HepG2 (cell line): ENCODE measurements around the gene TPSB2. TPM values are rescaled to one million over a fixed set of nuclear protein-coding genes. Genes with fewer than 3 reads are reported as not detected.

ENCODE experiments used
- ATAC-seq: fragments of 200-7000 bp; cut with Tn5 transposase; 3 replicates; pipeline ENCODE4 v1.9.1; 2020; ENCODE audit warnings: mild to moderate bottlenecking, moderate library complexity
- BruUV-seq: library from RNA; stranded (reverse); fragments of 400-500 nt; replicated peaks from 2 replicates; lab custom pipeline; 2021; lab: Mats Ljungman, UMichigan
- CTCF ChIA-PET: fragments of 300-600 bp; formaldehyde crosslinking; extraction: SDS; loops from one replicate; lab custom pipeline; 2021; ENCODE audit warnings: low total read pairs, inconsistent platforms, low intra/inter-chr PET ratio; lab: Yijun Ruan, JAX
- POLR2A ChIA-PET: fragments of 350-600 bp; sonication (Branson Sonifier 250); formaldehyde crosslinking; loops from one replicate; lab custom pipeline; 2020; ENCODE audit warnings: antibody characterized with exemption, inconsistent platforms; lab: Yijun Ruan, JAX
- DNase-seq: peaks from one replicate; pipeline ENCODE4 v3.0.0-alpha.2; 2015; ENCODE audit warnings: low spot score
- FAIRE-seq: peaks from 3 replicates; lab custom pipeline; 2011; peaks lifted over from hg19 to GRCh38; lab: Jason Lieb, UNC
- H2AFZ ChIP-seq: one replicate; pipeline ENCODE4 v1.6.1; 2011; ENCODE audit warnings: low read length, inconsistent platforms
- H3K27ac ChIP-seq: fragments of 300-600 bp; 3 replicates; pipeline ENCODE4 v1.8.0; 2011; ENCODE audit warnings: mixed run types, mild to moderate bottlenecking, mixed read lengths, low read length, inconsistent platforms; ENCODE audit not compliant: insufficient read depth; ENCODE audit errors: extremely low read length
- H3K27me3 ChIP-seq, 2 experiments: fragments of 200-600 bp in 1 of 2; 2 replicates in 1 of 2; 3 replicates in 1 of 2; pipeline versions ENCODE4 v1.6.0 to v1.8.0; 2011; ENCODE audit warnings: low read length in 2 of 2, mild to moderate bottlenecking in 2 of 2, moderate library complexity in 2 of 2, inconsistent platforms in 1 of 2; ENCODE audit not compliant: insufficient read depth in 2 of 2, control insufficient read depth in 1 of 2
- H3K36me3 ChIP-seq, 2 experiments: fragments of 200-600 bp in 1 of 2; replicated peaks in 1 of 2; 2 replicates in 1 of 2; 3 replicates in 1 of 2; pipeline versions ENCODE4 v1.5.1 to v1.8.0; 2011; ENCODE audit warnings: low read length in 2 of 2, inconsistent platforms in 1 of 2; ENCODE audit not compliant: insufficient read depth in 2 of 2, control insufficient read depth in 1 of 2
- H3K4me1 ChIP-seq: 2 replicates; pipeline ENCODE4 v1.5.1; 2012; ENCODE audit warnings: low read length, inconsistent platforms; ENCODE audit not compliant: insufficient read depth
- H3K4me2 ChIP-seq: 2 replicates; pipeline ENCODE4 v1.6.0; 2011; ENCODE audit warnings: low read depth, low read length, inconsistent platforms
- H3K4me3 ChIP-seq, 3 experiments: fragments of 200-600 bp in 1 of 3; sonication (generic), shearing (Covaris generic) in 1 of 3; replicated peaks in 1 of 3; 2 replicates each; pipeline ENCODE4 v1.5.1; 2011 to 2016; ENCODE audit warnings: low read length in 3 of 3, inconsistent platforms in 2 of 3, low read depth in 2 of 3, mild to moderate bottlenecking in 2 of 3, control low read depth in 1 of 3, mixed read lengths in 1 of 3; ENCODE audit not compliant: insufficient read depth in 1 of 3
- H3K79me2 ChIP-seq: one replicate; pipeline ENCODE4 v1.6.1; 2011; ENCODE audit warnings: low read length, inconsistent platforms; ENCODE audit not compliant: insufficient read depth
- H3K9ac ChIP-seq: 2 replicates; pipeline ENCODE4 v1.6.0; 2011; ENCODE audit warnings: mild to moderate bottlenecking, low read depth, low read length, inconsistent platforms; ENCODE audit not compliant: insufficient read depth
- H3K9me3 ChIP-seq: 2 replicates; pipeline ENCODE4 v1.5.1; 2012; ENCODE audit warnings: mild to moderate bottlenecking, low read length
- H4K20me1 ChIP-seq: 2 replicates; pipeline ENCODE4 v1.6.0; 2011; ENCODE audit warnings: inconsistent platforms, mild to moderate bottlenecking, low read length, moderate library complexity; ENCODE audit not compliant: insufficient read depth
- ZFP36L1 ChIP-seq: sonication (generic); formaldehyde crosslinking; IDR thresholded peaks from 2 replicates; pipeline ENCODE4 v1.8.0; 2022; ENCODE audit warnings: mild to moderate bottlenecking, missing genetic modification reagents, moderate library complexity
- WGBS: methylation state at CpG from one replicate; pipeline ENCODE4 v1.1.6; 2017; ENCODE audit warnings: low lambda C conversion rate; 5-methylcytosine and 5-hydroxymethylcytosine counted together
- in situ Hi-C: cut with HindIII; loops from 2 replicates; pipeline ENCODE4 v1.10.0; 2017; ENCODE audit warnings: low pct_unique_long_range_greater_than_20kb; ENCODE audit not compliant: extremely low pct_ligation_motif_present
- intact Hi-C: fragments of 100-400 bp; cut with micrococcal nuclease; formaldehyde crosslinking; loops from one replicate; pipeline ENCODE4 v1.10.0; 2022; ENCODE audit not compliant: unreplicated experiment
- polyA plus RNA-seq, 8 experiments: library from polyadenylated mRNA; depleted of rRNA in 3 of 8; stranded (reverse) in 7 of 8; unstranded in 1 of 8; fragments of >200 nt; fragmentation: Illumina TruSeq in 4 of 8; extraction: Trizol in 4 of 8; gene quantifications; 2 replicates each; pipeline versions ENCODE4 v1.2.1 to v1.2.3, GENCODE V29; 2011 to 2016; ENCODE audit warnings: low read depth in 4 of 8, missing spikeins in 1 of 8, mixed read lengths in 1 of 8; ENCODE audit not compliant: insufficient read depth in 1 of 8
- total RNA-seq, 5 experiments: library from RNA; depleted of rRNA; stranded (reverse); fragments of >200 nt; fragmentation: Illumina TruSeq; extraction: Trizol; gene quantifications; 2 replicates each; pipeline ENCODE4 v1.2.3, GENCODE V29; 2016; ENCODE audit warnings: low read depth in 1 of 5
- TF ChIP-seq, protein P1 (sequence below): sonication (generic); formaldehyde crosslinking; IDR thresholded peaks from 2 replicates; pipeline ENCODE4 v1.4.0; 2020; ENCODE audit warnings: missing genetic modification reagents

Gene TPSB2
- total and polyA plus RNA-seq, 2 of the 13 experiments (the other 11 are each of a cell fraction or from before 2014, with no cell fraction given), result not detected

DNA sequence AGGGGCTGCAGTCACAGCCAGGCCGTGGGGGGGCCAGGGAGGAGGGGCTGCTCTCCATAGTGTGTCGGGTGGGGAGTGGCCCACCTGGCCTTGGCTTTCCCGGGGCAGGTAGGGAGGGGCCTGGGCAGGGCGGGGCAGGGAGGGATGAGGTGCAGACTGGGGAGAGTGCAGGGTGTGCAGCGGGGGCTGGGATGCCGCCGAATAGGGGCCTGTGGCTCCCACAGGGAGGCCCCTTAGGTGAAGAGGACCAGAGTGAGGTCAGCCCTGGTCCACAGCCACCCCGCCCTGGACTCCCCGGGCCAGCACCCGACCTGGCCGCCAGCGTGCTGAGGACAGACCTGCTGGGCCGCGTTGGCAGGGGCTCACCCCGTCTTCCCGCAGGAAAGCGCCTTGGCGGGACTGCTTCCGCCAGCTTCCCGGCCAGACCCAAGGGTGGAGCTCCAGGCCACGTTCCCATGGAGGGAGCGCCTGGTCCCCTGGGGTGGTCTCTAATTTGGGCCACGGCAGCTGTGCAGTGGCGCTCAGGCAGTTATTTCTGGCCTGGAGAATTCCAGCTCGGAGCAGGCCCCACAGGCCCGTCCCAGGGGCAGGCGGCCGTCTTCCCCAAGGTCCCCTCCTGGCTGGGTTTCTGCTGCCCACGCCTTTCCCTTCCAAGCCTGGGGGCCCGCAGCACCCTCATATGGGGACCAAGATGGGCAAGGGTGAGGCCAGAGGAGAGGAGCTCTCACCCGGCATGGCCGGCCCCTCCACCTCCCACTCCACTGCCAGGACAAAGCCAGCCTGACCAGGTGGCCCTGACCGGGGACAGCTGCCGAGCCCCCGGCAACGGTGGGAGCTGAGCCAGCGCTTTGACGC lies 49.2 kb downstream of the TPSB2 start:
- ChIA-PET CTCF (interaction anchor here (1.4 kb wide), 1 partner anchor 75 kb away, joined by 4 read pairs; no protein-coding TSS in a partner anchor), POLR2A (interaction anchor here (0.6 to 0.8 kb wide), 2 partner anchors 68 to 1917 kb away, joined by 3 to 4 read pairs; no protein-coding TSS in a partner anchor)
- DNase-seq (no peak), FAIRE-seq (no peak), ATAC-seq (no peak)
- no peak overlapping the region for H3K9ac ChIP-seq
- H3K27me3 ChIP-seq, result peaks cover 0 to 49% of the 10 kb centered on the region in 2 experiments
- 61% methylated on average over 11 of the region's 38 CpGs for WGBS
- peaks cover 4% of the 10 kb centered on the region; the same call in 1 of the 2 replicates for H4K20me1 ChIP-seq
- H3K9me3 ChIP-seq, result no peaks in the 10 kb centered on the region
- intact Hi-C loops (no loop called here), in situ Hi-C loops (no loop called here)
- no peak overlapping the region for H3K4me3 ChIP-seq
- H3K4me2 ChIP-seq, result no peak overlapping the region
- no peak overlapping the region for H3K27ac ChIP-seq
- no peak for TF ChIP-seq ZFP36L1 (CRISPR knock-in tag)
- TF ChIP-seq, protein P1, sequence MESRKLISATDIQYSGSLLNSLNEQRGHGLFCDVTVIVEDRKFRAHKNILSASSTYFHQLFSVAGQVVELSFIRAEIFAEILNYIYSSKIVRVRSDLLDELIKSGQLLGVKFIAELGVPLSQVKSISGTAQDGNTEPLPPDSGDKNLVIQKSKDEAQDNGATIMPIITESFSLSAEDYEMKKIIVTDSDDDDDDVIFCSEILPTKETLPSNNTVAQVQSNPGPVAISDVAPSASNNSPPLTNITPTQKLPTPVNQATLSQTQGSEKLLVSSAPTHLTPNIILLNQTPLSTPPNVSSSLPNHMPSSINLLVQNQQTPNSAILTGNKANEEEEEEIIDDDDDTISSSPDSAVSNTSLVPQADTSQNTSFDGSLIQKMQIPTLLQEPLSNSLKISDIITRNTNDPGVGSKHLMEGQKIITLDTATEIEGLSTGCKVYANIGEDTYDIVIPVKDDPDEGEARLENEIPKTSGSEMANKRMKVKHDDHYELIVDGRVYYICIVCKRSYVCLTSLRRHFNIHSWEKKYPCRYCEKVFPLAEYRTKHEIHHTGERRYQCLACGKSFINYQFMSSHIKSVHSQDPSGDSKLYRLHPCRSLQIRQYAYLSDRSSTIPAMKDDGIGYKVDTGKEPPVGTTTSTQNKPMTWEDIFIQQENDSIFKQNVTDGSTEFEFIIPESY (CRISPR knock-in tag), result peak; percentile 88
- peaks cover 39% of the 10 kb centered on the region for H3K4me1 ChIP-seq
- no TSS peak for BruUV-seq
- no peaks in the 10 kb centered on the region for H3K36me3 ChIP-seq
- H2AFZ ChIP-seq, result no peak overlapping the region
- H3K79me2 ChIP-seq, result no peaks in the 10 kb centered on the region

Other genes with a start within 250 kb of the TPSB2 start
- 0.15 and 0.20 TPM in 2 replicates for gene SOX8, start 248.4 kb downstream of the TPSB2 start, total RNA-seq (2016; rRNA removed; fragmentation: Illumina TruSeq; extraction: Trizol)
- gene SOX8, start 248.4 kb downstream of the TPSB2 start, polyA plus RNA-seq (2011; rRNA removed), result 0.28 and 0.34 TPM in 2 replicates
- 0.14 and 0.49 TPM in 2 replicates for gene SSTR5, start 157.4 kb downstream of the TPSB2 start, total RNA-seq (2016; rRNA removed; fragmentation: Illumina TruSeq; extraction: Trizol)
- gene SSTR5, start 157.4 kb downstream of the TPSB2 start, polyA plus RNA-seq (2011; rRNA removed), result 0.20 and 0.26 TPM in 2 replicates
- 0.09 TPM in 1 of 2 replicates, not detected in the other for gene C1QTNF8, start 133.9 kb downstream of the TPSB2 start, total RNA-seq (2016; rRNA removed; fragmentation: Illumina TruSeq; extraction: Trizol)
- not detected in 2 replicates for gene C1QTNF8, start 133.9 kb downstream of the TPSB2 start, polyA plus RNA-seq (2011; rRNA removed)
- 0.40 and 0.56 TPM in 2 replicates for gene CACNA1H, start 77.1 kb downstream of the TPSB2 start, total RNA-seq (2016; rRNA removed; fragmentation: Illumina TruSeq; extraction: Trizol)
- gene CACNA1H, start 77.1 kb downstream of the TPSB2 start, polyA plus RNA-seq (2011; rRNA removed), result 1.8 and 3.0 TPM in 2 replicates
- gene TPSG1, start 4.9 kb downstream of the TPSB2 start, total RNA-seq (2016; rRNA removed; fragmentation: Illumina TruSeq; extraction: Trizol), result not detected in 2 replicates
- gene TPSG1, start 4.9 kb downstream of the TPSB2 start, polyA plus RNA-seq (2011; rRNA removed), result not detected in 2 replicates
- not detected in 2 replicates for gene TPSAB1, start 10.5 kb upstream of the TPSB2 start, total RNA-seq (2016; rRNA removed; fragmentation: Illumina TruSeq; extraction: Trizol)
- 0.05 and 0.12 TPM in 2 replicates for gene TPSAB1, start 10.5 kb upstream of the TPSB2 start, polyA plus RNA-seq (2011; rRNA removed)
- not detected in 2 replicates for gene TPSD1, start 25.9 kb upstream of the TPSB2 start, total RNA-seq (2016; rRNA removed; fragmentation: Illumina TruSeq; extraction: Trizol)
- gene TPSD1, start 25.9 kb upstream of the TPSB2 start, polyA plus RNA-seq (2011; rRNA removed), result not detected in 2 replicates
- gene UBE2I, start 79.5 kb upstream of the TPSB2 start, total RNA-seq (2016; rRNA removed; fragmentation: Illumina TruSeq; extraction: Trizol), result 75.8 and 87.9 TPM in 2 replicates
- gene UBE2I, start 79.5 kb upstream of the TPSB2 start, polyA plus RNA-seq (2011; rRNA removed), result 79.5 and 98.9 TPM in 2 replicates
- gene BAIAP3, start 103.5 kb upstream of the TPSB2 start, total RNA-seq (2016; rRNA removed; fragmentation: Illumina TruSeq; extraction: Trizol), result 2.0 and 3.2 TPM in 2 replicates
- gene BAIAP3, start 103.5 kb upstream of the TPSB2 start, polyA plus RNA-seq (2011; rRNA removed), result 5.7 and 9.1 TPM in 2 replicates
- 45.1 and 51.0 TPM in 2 replicates for gene TSR3, start 121.7 kb upstream of the TPSB2 start, total RNA-seq (2016; rRNA removed; fragmentation: Illumina TruSeq; extraction: Trizol)
- 24.2 and 26.2 TPM in 2 replicates for gene TSR3, start 121.7 kb upstream of the TPSB2 start, polyA plus RNA-seq (2011; rRNA removed)
- 8.8 and 22.7 TPM in 2 replicates for gene GNPTG, start 121.7 kb upstream of the TPSB2 start, total RNA-seq (2016; rRNA removed; fragmentation: Illumina TruSeq; extraction: Trizol)
- gene GNPTG, start 121.7 kb upstream of the TPSB2 start, polyA plus RNA-seq (2011; rRNA removed), result 71.1 and 79.9 TPM in 2 replicates
- gene UNKL, start 184.5 kb upstream of the TPSB2 start, total RNA-seq (2016; rRNA removed; fragmentation: Illumina TruSeq; extraction: Trizol), result 11.0 and 17.6 TPM in 2 replicates
- gene UNKL, start 184.5 kb upstream of the TPSB2 start, polyA plus RNA-seq (2011; rRNA removed), result 10.4 and 13.4 TPM in 2 replicates
- 29.6 and 29.9 TPM in 2 replicates for gene UQCC4, start 190.6 kb upstream of the TPSB2 start, total RNA-seq (2016; rRNA removed; fragmentation: Illumina TruSeq; extraction: Trizol)
- 17.6 and 19.2 TPM in 2 replicates for gene UQCC4, start 190.6 kb upstream of the TPSB2 start, polyA plus RNA-seq (2011; rRNA removed)
- gene PERCC1, start 200.9 kb upstream of the TPSB2 start, total RNA-seq (2016; rRNA removed; fragmentation: Illumina TruSeq; extraction: Trizol), result 0.15 TPM in 1 of 2 replicates, not detected in the other
- gene PERCC1, start 200.9 kb upstream of the TPSB2 start, polyA plus RNA-seq (2011; rRNA removed), result not detected in 2 replicates
- gene CCDC154, start 214.4 kb upstream of the TPSB2 start, total RNA-seq (2016; rRNA removed; fragmentation: Illumina TruSeq; extraction: Trizol), result 1.5 and 1.8 TPM in 2 replicates
- gene CCDC154, start 214.4 kb upstream of the TPSB2 start, polyA plus RNA-seq (2011; rRNA removed), result 0.84 and 0.92 TPM in 2 replicates
- 9.8 and 25.1 TPM in 2 replicates for gene CLCN7, start 244.8 kb upstream of the TPSB2 start, total RNA-seq (2016; rRNA removed; fragmentation: Illumina TruSeq; extraction: Trizol)
- gene CLCN7, start 244.8 kb upstream of the TPSB2 start, polyA plus RNA-seq (2011; rRNA removed), result 24.6 and 33.6 TPM in 2 replicates